Activated CD4-positive, alpha-beta T cell treated with anti-CD3 and anti-CD28 coated beads, Interleukin-2, Interleukin-6, amounts not matched to agents 100 ng/mL and 50 ng/mL, durations not matched to agents 16 hours and 8 hours (primary cell): Measurements from ENCODE around the gene PSMB11.

Experiments
- DNase-seq: peaks from one replicate; pipeline ENCODE4 v3.0.0-alpha.2; 2020

PSMB11 gene

GRCh38 chr14:23089498-23090253, 47.7 kb downstream of the PSMB11 start:
- DNase-seq, result no peak

- no peak for DNase-seq
Observed at GRCh38 chr14:23090254-23090636, 48.2 kb downstream of the PSMB11 start.

- DNase-seq, result no peak
Observed at GRCh38 chr14:23091294-23092225, 49.5 kb downstream of the PSMB11 start.

GRCh38 chr14:23093104-23093503, 51.1 kb downstream of the PSMB11 start:
- no peak for DNase-seq

GRCh38 chr14:23093526-23093925, 51.5 kb downstream of the PSMB11 start:
- no peak for DNase-seq
